Uterus (tissue), 4 donors: ENCODE measurements around the gene SDCCAG8. TPM values are rescaled to one million over a fixed set of nuclear protein-coding genes. Genes with fewer than 3 reads are reported as not detected.

Experiments
- DNase-seq, 2 donors: peaks; one replicate each; pipeline ENCODE4 v3.0.0-alpha.2; 2019 to 2020
- H3K27ac ChIP-seq, 2 donors: fragments of 200-600 bp; sonication (generic); 1 replicate in 1 of 2; 2 replicates in 1 of 2; pipeline ENCODE4 v1.5.1; 2016 to 2018
- H3K27me3 ChIP-seq, 2 donors: fragments of 200-600 bp; sonication (generic); one replicate each; pipeline ENCODE4 v1.5.1; 2018 to 2019; ENCODE audit warnings: control low read depth in 1 of 2
- H3K36me3 ChIP-seq, 2 donors: fragments of 200-600 bp; sonication (generic); one replicate each; pipeline ENCODE4 v1.5.1; 2019; ENCODE audit warnings: control low read depth in 1 of 2
- H3K4me1 ChIP-seq, 2 donors: fragments of 200-600 bp; sonication (generic); one replicate each; pipeline ENCODE4 v1.5.1; 2018 to 2019; ENCODE audit warnings: control low read depth in 1 of 2
- H3K4me3 ChIP-seq, 2 donors: fragments of 200-600 bp; sonication (generic); 1 replicate in 1 of 2; 2 replicates in 1 of 2; pipeline ENCODE4 v1.5.1; 2018 to 2019; ENCODE audit warnings: mild to moderate bottlenecking in 1 of 2
- H3K9me3 ChIP-seq, 2 donors: fragments of 200-600 bp; sonication (generic); one replicate each; pipeline ENCODE4 v1.5.1; 2019; ENCODE audit warnings: control low read depth in 1 of 2
- POLR2A ChIP-seq, 2 donors: fragments of 450-650 bp; IDR thresholded peaks; one replicate each; pipeline ENCODE4 v1.6.1; 2016; ENCODE audit warnings: antibody characterized with exemption in 2 of 2, mild to moderate bottlenecking in 1 of 2, moderate library complexity in 1 of 2
- intact Hi-C: fragments of 100-400 bp; cut with DNase I; formaldehyde crosslinking; loops from one replicate; pipeline ENCODE4 v1.15.1; 2023; ENCODE audit warnings: low total_unique reads
- total RNA-seq, 4 donors: library from RNA; depleted of rRNA in 3 of 4; stranded (reverse); fragments of >200 nt in 3 of 4; gene quantifications; one replicate each; pipeline versions ENCODE4 v1.1.0 to v1.2.4, GENCODE V29; 2014 to 2023
- TF ChIP-seq, protein P1 (sequence below), 4 experiments: fragments of 200-600 bp in 2 of 4; fragments of 450-650 bp in 2 of 4; sonication (generic) in 2 of 4; IDR thresholded peaks; one replicate each; pipeline ENCODE4 v1.5.1; 2016 to 2019; ENCODE audit warnings: antibody characterized with exemption in 4 of 4, mild to moderate bottlenecking in 2 of 4, moderate library complexity in 1 of 4
- donor health status: DM: yes; HTN: yes; CAD: no.

Gene SDCCAG8
- total RNA-seq, 4 donors from 2014 or later: 19.2 to 54.8 (median 49.7) TPM

DNA sequence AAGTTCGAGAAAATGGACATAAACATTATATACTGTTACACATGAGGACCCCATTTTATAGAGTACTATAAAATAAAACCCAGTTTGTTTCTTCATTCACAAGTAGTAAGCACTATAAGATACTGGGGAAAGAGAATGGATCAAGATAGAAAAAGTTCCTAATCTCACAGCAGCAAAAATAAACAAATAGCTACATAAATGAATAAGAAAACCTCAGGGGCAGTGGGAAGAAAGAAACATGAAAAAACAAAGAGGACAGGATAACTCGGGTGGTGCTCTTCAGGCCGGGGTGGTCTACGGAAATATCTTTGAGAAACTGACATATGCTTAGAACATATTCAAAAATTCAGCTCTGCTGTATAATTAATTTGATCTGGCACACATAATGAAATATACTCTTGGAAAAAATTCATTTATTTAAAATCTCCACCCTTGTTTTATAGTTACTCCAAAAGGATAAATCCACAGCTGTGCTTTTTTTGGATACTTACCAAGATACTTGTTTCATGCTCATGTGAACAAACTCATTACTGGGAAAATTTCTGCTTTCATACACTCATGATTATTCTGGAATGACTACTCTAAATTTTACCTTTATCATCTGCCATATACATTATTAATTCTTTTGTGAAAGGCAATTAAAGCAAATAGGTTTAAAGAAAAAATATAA, 20.7 kb upstream of the SDCCAG8 start:
- H3K36me3 ChIP-seq: no peaks in the 10 kb centered on the region
- H3K27me3 ChIP-seq: no peaks in the 10 kb centered on the region
- TF ChIP-seq, protein P1, sequence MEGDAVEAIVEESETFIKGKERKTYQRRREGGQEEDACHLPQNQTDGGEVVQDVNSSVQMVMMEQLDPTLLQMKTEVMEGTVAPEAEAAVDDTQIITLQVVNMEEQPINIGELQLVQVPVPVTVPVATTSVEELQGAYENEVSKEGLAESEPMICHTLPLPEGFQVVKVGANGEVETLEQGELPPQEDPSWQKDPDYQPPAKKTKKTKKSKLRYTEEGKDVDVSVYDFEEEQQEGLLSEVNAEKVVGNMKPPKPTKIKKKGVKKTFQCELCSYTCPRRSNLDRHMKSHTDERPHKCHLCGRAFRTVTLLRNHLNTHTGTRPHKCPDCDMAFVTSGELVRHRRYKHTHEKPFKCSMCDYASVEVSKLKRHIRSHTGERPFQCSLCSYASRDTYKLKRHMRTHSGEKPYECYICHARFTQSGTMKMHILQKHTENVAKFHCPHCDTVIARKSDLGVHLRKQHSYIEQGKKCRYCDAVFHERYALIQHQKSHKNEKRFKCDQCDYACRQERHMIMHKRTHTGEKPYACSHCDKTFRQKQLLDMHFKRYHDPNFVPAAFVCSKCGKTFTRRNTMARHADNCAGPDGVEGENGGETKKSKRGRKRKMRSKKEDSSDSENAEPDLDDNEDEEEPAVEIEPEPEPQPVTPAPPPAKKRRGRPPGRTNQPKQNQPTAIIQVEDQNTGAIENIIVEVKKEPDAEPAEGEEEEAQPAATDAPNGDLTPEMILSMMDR (IDR thresholded peaks at IDR 0.05): no peak
- TF ChIP-seq POLR2A (IDR thresholded peaks at IDR 0.05): no peak
- intact Hi-C loops: no loop called here
- peaks cover 0 to 19% of the 10 kb centered on the region in 2 donors for H3K9me3 ChIP-seq
- DNase-seq: no peak
- no peak overlapping the region for H3K4me3 ChIP-seq
- H3K4me1 ChIP-seq: peaks cover 0 to 7% of the 10 kb centered on the region in 2 donors
- peak overlapping the region in 1 of 2 donors; percentile 62 for H3K27ac ChIP-seq

DNA sequence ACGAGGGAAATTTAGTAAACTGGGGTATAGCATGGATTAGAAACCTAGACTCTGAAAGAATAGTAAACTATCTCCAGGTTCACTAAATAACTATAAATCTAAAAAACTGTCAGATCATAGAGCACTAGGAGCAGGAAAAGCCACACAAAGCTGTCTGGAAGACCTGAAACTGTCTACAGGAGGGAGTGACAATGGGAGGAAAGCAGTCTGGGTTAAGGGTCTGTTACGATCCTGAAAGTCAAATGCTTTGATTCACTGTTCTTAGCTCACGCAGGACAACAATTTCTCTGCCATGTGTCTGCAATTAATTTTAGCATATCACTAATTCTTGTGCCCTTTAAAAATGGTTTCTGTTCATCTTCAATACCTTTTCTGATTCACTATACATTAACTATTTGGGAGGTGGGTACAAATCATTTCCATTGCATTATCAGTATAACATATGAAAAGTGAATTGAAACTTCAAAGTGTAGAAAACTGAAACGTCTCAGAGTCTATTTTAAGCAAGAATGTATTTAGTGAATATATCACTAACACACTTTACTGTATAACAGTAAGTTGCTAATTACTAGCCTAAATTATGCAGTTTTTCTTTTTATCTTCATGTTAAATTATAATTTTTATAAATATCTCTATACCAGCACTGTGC, 19.1 kb upstream of the SDCCAG8 start:
- intact Hi-C loops: no loop called here
- peaks cover 0 to 4% of the 10 kb centered on the region in 2 donors for H3K9me3 ChIP-seq
- peak overlapping the region; percentile 1 to 62 for H3K27ac ChIP-seq
- H3K4me1 ChIP-seq: peaks cover 0 to 7% of the 10 kb centered on the region in 2 donors
- no peak for TF ChIP-seq POLR2A (IDR thresholded peaks at IDR 0.05)
- TF ChIP-seq, protein P1 (IDR thresholded peaks at IDR 0.05): no peak
- no peak overlapping the region for H3K4me3 ChIP-seq
- DNase-seq: no peak
- no peaks in the 10 kb centered on the region for H3K27me3 ChIP-seq
- H3K36me3 ChIP-seq: no peaks in the 10 kb centered on the region

- no peak overlapping the region for H3K27ac ChIP-seq
- TF ChIP-seq, protein P1 (IDR thresholded peaks at IDR 0.05): no peak
- no peak for TF ChIP-seq POLR2A (IDR thresholded peaks at IDR 0.05)
- intact Hi-C loops: no loop called here
These were observed 11.4 kb upstream of the SDCCAG8 start for GRCh38 chr1:243244432-243244841.

GRCh38 chr1:243246916-243247315, 8.9 kb upstream of the SDCCAG8 start:
- intact Hi-C loops: no loop called here
- Histone ChIP-seq H3K36me3 (no peaks in the 10 kb centered on the region), H3K27ac (peak overlapping the region in 1 of 2 donors; percentile 2), H3K27me3 (no peaks in the 10 kb centered on the region), H3K9me3 (no peaks in the 10 kb centered on the region), H3K4me3 (no peak overlapping the region), H3K4me1 (no peaks in the 10 kb centered on the region)
- TF ChIP-seq POLR2A (IDR thresholded peaks at IDR 0.05): no peak
- TF ChIP-seq, protein P1 (IDR thresholded peaks at IDR 0.05): no peak
- no peak for DNase-seq

More at GRCh38 chr1:243244432-243244841, 11.4 kb upstream of the SDCCAG8 start:
- Histone ChIP-seq H3K9me3 (no peaks in the 10 kb centered on the region), H3K4me1 (no peaks in the 10 kb centered on the region), H3K27me3 (no peaks in the 10 kb centered on the region), H3K4me3 (no peak overlapping the region), H3K36me3 (no peaks in the 10 kb centered on the region)
- DNase-seq: no peak

- Histone ChIP-seq H3K27me3 (no peaks in the 10 kb centered on the region), H3K27ac (no peak overlapping the region), H3K36me3 (no peaks in the 10 kb centered on the region), H3K4me1 (no peaks in the 10 kb centered on the region), H3K4me3 (no peak overlapping the region), H3K9me3 (no peaks in the 10 kb centered on the region)
- intact Hi-C loops: no loop called here
- no peak for TF ChIP-seq POLR2A (IDR thresholded peaks at IDR 0.05)
- TF ChIP-seq, protein P1 (IDR thresholded peaks at IDR 0.05): no peak
- DNase-seq: no peak
These were observed 7.9 kb upstream of the SDCCAG8 start for GRCh38 chr1:243247901-243248300.
